ENCODE measurements around the gene METRN. TPM values are rescaled to one million over a fixed set of nuclear protein-coding genes. Genes with fewer than 3 reads are reported as not detected.

METRN gene
- total and polyA plus RNA-seq, 10 donors: 7.2 to 31.9 (median 14.6) TPM

- H3K27ac ChIP-seq: no peak overlapping the region
- no peaks in the 10 kb centered on the region for H3K9me3 ChIP-seq
- DNase-seq: no peak
- WGBS, 5 donors: 82 to 91% (median 86%) methylated on average over 22 to 29 of the region's 29 CpGs
- intact Hi-C loops (cut with DNase I; ENCODE audit: low total_unique reads): no loop called here
- H3K4me1 ChIP-seq: no peaks in the 10 kb centered on the region
- no peak for TF ChIP-seq POLR2A (IDR thresholded peaks at IDR 0.05)
- TF ChIP-seq CTCF (IDR thresholded peaks at IDR 0.05 in 8 of 11, conservative IDR thresholded peaks at IDR 0.05 in 3 of 11): no peak
- TF ChIP-seq POLR2AphosphoS5 (IDR thresholded peaks at IDR 0.05): no peak
- H3K36me3 ChIP-seq: no peaks in the 10 kb centered on the region
- H3K27me3 ChIP-seq (replicated peaks in 1 of 7): peaks cover 0 to 83% (median 18%) of the 10 kb centered on the region in 7 donors
- H3K4me3 ChIP-seq: no peak overlapping the region
Observed at GRCh38 chr16:766008-766819, 51.3 kb downstream of the METRN start.

GRCh38 chr16:766820-767640, 52.1 kb downstream of the METRN start:
- 66 to 88% (median 76%) methylated on average over 10 to 38 of the region's 48 CpGs for whole genome bisulfite sequencing, 5 donors
- no peak overlapping the region for H3K27ac ChIP-seq
- no peaks in the 10 kb centered on the region for H3K36me3 ChIP-seq
- H3K4me3 ChIP-seq: no peak overlapping the region
- no peaks in the 10 kb centered on the region for H3K4me1 ChIP-seq
- DNase-seq: no peak
- peaks cover 0 to 75% (median 15%) of the 10 kb centered on the region in 7 donors for H3K27me3 ChIP-seq (replicated peaks in 1 of 7)
- no peaks in the 10 kb centered on the region for H3K9me3 ChIP-seq
- intact Hi-C loops (cut with DNase I; ENCODE audit: low total_unique reads): no loop called here
- TF ChIP-seq POLR2AphosphoS5 (IDR thresholded peaks at IDR 0.05): no peak
- TF ChIP-seq POLR2A (IDR thresholded peaks at IDR 0.05): no peak
- no peak for TF ChIP-seq CTCF (IDR thresholded peaks at IDR 0.05 in 8 of 11, conservative IDR thresholded peaks at IDR 0.05 in 3 of 11)

- no peak for TF ChIP-seq POLR2A (IDR thresholded peaks at IDR 0.05)
- no peak for TF ChIP-seq CTCF (IDR thresholded peaks at IDR 0.05 in 8 of 11, conservative IDR thresholded peaks at IDR 0.05 in 3 of 11)
- TF ChIP-seq POLR2AphosphoS5 (IDR thresholded peaks at IDR 0.05): no peak
- no peak overlapping the region for H3K4me3 ChIP-seq
- 40 to 83% (median 76%) methylated on average over 6 to 20 of the region's 38 CpGs for WGBS, 5 donors
- peaks cover 0 to 68% (median 8%) of the 10 kb centered on the region in 7 donors for H3K27me3 ChIP-seq (replicated peaks in 1 of 7)
- no peaks in the 10 kb centered on the region for H3K36me3 ChIP-seq
- H3K27ac ChIP-seq: no peak overlapping the region
- no peaks in the 10 kb centered on the region for H3K9me3 ChIP-seq
- no peak for DNase-seq
- H3K4me1 ChIP-seq: no peaks in the 10 kb centered on the region
- intact Hi-C loops (cut with DNase I; ENCODE audit: low total_unique reads): no loop called here
Observed at GRCh38 chr16:767743-768235, 52.9 kb downstream of the METRN start.

GRCh38 chr16:768428-768827, 53.5 kb downstream of the METRN start:
- Histone ChIP-seq H3K27ac (no peak overlapping the region), H3K4me1 (no peaks in the 10 kb centered on the region), H3K36me3 (no peaks in the 10 kb centered on the region), H3K4me3 (no peak overlapping the region), H3K27me3 (replicated peaks in 1 of 7) (peaks cover 0 to 61% (median 4%) of the 10 kb centered on the region in 7 donors), H3K9me3 (no peaks in the 10 kb centered on the region)
- DNase-seq: no peak
- intact Hi-C loops (cut with DNase I; ENCODE audit: low total_unique reads): no loop called here
- TF ChIP-seq POLR2AphosphoS5 (IDR thresholded peaks at IDR 0.05) (no peak), CTCF (IDR thresholded peaks at IDR 0.05 in 8 of 11, conservative IDR thresholded peaks at IDR 0.05 in 3 of 11) (no peak), POLR2A (IDR thresholded peaks at IDR 0.05) (no peak)
- 71 to 95% (median 80%) methylated on average over 8 to 21 of the region's 21 CpGs for WGBS, 5 donors

Measured in spleen (tissue), 11 donors.